Measurements from ENCODE around the gene GALNT12.

Gene GALNT12

DNA sequence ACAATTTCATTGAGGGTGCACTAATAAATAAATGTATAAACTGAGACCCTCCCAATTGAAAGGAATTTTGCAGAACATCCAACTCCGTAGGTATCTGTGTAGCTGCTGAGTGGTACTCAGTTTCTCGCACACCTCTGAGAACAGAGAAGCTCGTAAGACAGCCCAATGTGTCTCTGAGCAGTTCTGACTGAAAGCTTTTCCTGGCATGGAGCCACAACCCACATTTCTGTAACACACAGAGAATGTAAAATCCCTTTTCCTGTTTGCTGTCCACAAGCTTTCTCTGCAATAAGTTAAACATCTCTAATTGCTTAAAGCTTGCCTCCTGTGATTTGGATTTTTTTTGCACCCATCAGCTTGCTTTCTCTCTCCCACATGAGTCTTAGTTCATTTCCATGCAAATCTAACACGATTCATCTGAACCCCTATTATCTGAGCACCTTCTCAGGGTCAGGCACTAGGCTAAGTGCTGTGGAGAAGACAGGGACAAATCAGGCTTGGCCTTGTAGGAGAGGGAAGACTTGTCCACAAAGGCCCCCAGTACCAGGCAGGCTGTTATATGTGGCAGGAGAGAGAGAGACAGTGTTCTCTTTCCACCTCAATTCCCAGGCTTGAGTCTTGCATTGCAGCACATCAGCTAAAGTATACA lies 92.1 kb downstream of the GALNT12 start:
- H3K4me3 ChIP-seq (ENCODE audit: control insufficient read depth, low read depth, low read length): no peak overlapping the region
- DNase-seq (ENCODE audit: low read depth): peak; percentile 79

More for the DNA sequence above, 92.1 kb downstream of the GALNT12 start:
- TF ChIP-seq CTCF (IDR thresholded peaks at IDR 0.05; ENCODE audit: control insufficient read depth, insufficient read depth, low read depth, low read length, missing control alignments): no peak

Measured in AG09309 (cell line).